Activated CD4-positive, alpha-beta T cell treated with anti-CD3 and anti-CD28 coated beads for 1 hour (primary cell): ENCODE data around the gene RPUSD1.

ENCODE experiments used
- DNase-seq: peaks from one replicate; pipeline ENCODE4 v3.0.0-alpha.2; 2020

RPUSD1 gene

DNA sequence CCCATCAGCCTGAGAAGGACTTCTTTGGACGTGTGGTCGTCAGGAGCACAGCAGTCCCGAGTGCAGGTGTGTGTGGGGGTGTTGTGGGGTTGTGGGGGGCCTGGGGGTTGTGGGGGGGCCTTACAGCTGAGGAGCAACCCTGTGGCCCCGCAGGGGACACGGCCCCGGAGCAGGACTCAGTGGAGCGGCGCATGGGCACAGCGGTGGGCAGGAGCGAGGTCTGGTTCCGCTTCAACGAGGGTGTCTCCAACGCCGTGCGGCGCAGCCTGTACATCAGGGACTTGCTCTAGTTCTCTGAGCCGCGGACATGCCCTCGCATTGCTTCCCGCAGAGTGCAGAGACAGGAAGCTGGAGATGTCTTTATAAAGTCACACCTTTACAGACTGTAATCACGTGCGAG lies 9.5 kb upstream of the RPUSD1 start:
- no peak for DNase-seq

GRCh38 chr16:797120-797420 lies 8.9 kb upstream of the RPUSD1 start:
- no peak for DNase-seq

DNA sequence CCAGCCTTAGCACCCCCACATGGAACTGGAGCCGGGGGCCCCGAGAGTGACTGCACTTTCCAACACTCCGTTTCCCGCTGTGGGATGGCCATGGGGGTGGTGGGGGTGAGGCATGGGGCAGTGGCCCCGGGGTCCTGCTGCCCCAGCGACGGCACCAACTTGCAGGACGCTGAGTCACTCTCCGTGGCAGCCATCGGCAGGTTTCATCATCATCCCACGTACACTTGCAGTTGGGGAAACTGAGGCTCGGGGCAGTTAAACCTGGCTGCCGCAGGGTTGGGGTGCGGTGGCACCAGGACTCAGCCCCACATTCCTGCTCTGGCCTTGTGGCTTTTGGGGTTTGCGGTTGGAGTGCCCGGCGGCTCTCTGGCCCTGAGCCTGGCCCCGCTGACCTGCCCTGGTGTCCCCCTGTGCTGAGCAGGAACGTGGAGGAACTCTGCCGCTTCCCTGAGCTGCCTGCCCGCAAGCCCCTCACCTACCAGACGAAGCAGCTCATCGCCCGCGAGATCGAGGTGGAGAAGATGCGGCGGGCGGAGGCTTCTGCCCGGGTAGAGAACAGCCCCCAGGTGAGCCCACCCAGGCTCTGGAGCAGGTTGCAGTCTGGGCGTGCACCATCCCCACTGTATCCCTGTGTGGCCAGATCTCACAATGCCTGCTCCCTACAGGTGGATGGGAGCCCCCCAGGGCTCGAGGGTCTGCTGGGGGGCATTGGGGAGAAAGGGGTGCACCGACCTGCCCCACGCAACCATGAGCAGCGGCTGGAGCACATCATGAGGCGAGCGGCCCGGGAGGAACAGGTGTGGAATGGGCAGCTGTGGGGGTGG lies 8.3 kb upstream of the RPUSD1 start:
- DNase-seq, result no peak

GRCh38 chr16:795580-796229 lies 7.5 kb upstream of the RPUSD1 start:
- no peak for DNase-seq

GRCh38 chr16:794853-795466 lies 6.8 kb upstream of the RPUSD1 start:
- no peak for DNase-seq

DNA sequence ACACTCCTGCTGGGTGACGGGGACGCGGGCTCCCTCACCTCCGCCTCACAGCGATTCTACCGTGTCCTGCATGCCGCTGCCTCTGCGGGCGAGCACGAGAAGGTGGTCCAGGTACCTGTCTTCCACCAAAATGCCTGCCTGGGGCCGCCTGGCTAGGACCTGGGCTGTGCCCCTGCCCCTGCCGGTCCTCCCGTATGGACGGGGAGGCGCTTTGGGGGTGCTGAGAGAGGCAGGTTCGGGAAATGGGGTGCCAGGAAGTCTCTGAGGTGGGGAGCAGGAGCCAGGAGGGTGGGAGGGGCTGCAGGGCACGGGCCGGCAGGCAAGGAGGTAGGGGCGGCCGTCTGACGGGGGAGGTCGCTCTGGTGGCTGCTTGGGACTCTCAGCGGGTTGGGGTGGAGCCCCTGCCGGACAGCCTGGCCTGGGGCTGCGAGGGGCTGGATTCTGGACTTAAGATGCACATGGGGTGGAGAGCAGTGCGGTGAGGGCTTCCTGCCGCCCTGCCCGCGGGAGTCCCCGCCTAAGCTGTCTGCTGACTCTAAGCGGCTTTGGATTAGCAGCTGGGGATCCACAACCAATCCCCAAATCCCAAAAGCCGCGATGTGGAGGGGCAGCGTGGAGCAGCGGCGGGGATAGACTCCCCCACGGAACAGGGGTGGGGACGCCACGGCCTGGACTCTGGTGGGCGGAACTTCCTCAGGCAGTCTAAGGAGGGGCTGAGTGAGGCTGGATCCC lies 6.1 kb upstream of the RPUSD1 start:
- no peak for DNase-seq

DNA sequence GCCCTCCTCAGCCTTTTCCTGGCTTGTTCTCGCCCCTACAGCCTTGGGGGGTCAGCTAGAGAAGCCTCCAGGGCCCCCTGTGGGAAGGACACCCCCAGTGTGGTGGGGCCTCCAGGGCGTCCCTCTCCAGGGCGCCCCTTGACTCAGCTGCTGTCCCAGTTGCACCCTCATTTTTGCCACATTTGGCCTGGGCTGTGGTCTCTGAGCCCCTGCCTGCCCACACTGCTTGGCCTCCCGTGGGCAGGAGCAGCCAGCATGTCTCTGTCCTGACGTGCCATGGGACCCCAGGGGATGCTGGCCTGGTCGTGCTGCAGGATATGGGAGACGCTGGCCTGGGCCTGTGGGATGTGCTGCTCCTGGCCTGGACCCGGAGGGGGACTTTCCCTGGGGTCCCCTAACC lies 5.2 kb upstream of the RPUSD1 start:
- no peak for DNase-seq

GRCh38 chr16:792221-792995 lies 4.2 kb upstream of the RPUSD1 start:
- DNase-seq, result no peak

GRCh38 chr16:791131-791530 lies 3.0 kb upstream of the RPUSD1 start:
- no peak for DNase-seq

GRCh38 chr16:790086-790485 lies 1.9 kb upstream of the RPUSD1 start:
- DNase-seq, result no peak

DNA sequence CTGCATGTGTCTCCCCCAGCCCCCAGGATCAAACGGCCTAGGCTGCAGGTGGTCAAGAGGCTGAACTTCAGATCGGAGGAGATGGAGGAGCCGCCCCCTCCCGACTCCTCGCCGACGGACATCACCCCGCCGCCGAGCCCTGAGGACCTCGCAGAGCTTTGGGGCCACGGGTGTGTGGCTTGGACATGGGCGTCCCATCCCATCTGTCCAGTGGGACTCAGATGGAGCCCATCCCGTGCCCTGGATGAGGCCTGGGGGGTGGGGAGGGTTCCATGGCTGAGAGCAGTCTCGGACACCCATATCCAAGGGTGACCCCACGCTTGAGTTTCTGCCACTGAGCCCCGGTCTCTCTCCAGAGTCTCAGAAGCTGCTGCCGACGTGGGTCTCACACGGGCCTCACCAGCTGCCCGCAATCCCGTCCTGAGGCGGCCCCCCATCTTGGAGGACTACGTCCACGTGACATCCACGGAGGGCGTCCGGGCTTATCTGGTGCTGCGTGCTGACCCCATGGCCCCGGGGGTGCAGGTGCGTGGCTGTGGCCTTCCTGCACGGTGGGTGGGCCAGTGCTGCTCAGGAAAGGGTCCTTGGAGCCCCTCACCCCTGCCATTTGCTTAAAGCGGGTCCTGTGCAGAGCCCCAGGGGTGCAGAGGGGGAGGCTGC lies 1.1 kb upstream of the RPUSD1 start:
- no peak for DNase-seq

DNA sequence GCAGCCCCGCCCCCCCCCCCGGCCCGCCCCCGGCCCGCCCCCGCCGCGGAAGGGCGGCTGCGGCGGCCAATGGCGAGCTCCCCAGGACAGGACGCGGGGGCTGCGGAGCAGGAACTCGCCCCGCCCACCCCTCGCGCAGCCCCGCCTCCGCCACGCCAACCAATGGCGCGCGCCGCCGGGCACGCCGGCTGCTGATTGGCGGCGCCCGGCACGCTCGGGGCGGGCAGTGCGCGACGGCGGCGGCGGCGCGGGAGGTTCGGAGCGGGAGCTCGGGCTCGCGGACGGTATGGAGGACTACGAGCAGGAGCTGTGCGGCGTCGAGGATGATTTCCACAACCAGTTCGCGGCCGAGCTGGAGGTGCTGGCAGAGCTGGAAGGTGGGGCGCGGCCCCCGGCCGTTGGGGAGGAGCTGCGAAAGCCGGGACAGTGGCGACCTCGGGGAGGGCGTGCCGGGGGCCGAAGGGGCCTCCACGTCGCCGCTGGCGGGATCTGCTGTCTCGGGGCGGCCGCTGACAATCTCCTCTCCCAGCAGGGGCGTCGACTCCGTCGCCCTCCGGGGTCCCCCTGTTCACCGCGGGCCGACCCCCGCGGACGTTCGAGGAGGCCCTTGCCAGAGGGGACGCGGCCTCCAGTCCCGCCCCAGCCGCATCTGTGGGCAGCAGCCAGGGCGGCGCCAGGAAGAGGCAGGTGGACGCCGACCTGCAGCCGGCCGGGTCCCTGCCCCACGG lies 382 bp upstream of the RPUSD1 start, which contains the start of gene CHTF18:
Gene CHTF18 (plus strand): TSS at position 222 of the 728 bp plus-strand sequence. CDS start 65 bp downstream, at position 287.
- peak; percentile 91 for DNase-seq

- no peak for DNase-seq
These were observed 737 bp downstream of the RPUSD1 start for GRCh38 chr16:787321-787966.

DNA sequence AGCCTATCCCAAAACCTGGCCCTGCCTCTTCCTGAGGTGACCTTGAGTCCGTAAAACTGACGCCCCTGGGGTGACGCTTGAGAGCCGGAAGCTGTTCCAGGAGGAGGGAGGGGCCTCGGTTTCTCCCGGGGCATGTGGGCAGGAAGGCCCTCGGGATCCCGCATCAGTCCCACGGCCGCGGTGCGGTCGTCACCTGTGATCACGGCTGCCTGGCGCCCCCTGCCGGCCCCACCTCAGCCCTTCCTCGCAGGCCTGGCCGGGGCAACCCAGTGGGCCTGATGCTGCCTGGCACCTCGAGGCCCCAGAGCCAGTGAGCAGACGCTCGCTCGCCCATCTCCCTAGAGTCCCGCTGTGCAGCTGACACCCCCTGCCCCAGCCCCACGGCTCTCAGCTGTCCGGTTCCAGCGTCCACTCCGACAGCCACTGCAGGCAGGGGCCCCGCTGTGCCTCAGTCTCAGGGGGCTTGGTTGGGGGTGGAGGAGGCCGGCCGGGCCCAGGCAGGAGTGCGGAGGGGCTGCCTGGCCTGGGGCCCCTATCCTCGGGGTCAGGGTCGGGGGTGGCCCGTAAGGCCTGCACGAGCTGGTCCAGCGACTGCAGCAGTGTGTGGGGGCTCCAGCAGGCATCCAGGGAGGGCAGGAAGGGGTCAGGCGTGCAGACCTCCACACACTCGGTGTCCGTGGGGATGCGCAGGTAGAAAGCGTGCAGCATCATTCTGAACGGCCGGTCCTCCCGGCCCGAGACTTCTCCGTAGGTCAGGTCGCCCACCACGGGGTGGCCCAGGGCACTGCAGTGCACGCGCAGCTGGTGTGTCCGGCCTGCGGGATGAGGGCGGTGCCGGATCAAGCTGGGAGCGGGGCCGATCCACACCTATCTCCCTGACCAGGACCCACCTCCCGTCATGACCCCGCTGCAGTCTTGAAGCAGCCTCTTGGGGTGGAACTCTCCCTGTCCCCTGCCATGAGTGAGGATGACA lies 2.3 kb downstream of the RPUSD1 start:
- DNase-seq, result peak; percentile 57

DNA sequence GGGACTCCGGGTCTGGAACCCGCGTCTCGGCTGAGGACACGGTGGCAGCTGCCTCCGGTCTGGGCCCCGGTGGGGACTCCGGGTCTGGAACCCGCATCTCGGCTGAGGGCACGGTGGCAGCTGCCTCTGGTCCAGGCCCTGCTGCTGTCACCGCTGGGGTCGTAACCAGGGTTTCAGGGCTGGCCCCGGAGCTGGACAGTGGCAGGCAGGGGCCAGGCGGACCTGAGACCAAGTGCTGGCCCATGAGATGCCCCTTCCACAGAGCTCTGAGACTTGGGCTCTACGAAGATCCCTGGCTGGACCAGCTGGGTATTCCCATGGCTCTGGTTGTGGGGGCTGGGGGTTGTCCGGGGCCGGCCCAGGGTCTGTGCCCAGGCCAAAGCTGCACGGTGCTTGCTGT lies 3.8 kb downstream of the RPUSD1 start:
- DNase-seq, result no peak

DNA sequence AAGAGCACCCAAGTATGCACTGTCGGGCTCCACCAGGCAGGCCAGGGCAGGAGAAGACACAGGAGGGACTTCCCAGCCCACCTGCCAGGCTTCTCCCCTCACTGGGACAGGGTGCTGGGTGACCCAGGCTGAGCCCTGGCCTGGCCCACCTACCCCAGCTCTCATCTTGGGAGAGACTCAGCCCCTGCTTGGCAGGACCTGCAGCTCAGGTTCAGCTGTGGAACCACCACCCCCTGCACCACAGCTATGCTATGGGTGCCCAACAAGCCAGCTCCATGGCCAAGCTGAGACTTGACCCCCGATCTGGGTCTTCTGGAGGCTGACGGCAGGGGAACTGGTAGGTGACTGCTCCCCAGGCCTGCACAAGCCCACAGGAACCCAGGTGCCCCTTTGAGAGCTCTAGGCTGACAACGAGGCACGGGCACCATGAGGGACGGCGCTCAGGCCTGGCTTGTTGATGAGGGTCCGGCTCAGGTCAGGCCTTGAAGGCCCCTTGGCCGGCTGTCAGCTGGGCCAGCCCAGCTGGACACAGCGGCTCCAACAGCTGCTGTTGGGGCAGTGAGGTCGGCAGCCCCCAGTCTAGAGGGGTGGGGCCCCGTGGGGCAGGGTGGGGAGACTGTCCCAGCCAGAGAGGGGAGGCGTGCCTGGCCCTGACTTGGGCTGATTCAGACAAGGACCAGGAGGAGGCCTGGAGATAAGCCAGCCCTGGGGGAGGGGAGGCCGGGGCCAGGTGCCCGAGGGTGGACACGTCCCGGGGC lies 4.6 kb downstream of the RPUSD1 start:
- DNase-seq, result no peak

DNA sequence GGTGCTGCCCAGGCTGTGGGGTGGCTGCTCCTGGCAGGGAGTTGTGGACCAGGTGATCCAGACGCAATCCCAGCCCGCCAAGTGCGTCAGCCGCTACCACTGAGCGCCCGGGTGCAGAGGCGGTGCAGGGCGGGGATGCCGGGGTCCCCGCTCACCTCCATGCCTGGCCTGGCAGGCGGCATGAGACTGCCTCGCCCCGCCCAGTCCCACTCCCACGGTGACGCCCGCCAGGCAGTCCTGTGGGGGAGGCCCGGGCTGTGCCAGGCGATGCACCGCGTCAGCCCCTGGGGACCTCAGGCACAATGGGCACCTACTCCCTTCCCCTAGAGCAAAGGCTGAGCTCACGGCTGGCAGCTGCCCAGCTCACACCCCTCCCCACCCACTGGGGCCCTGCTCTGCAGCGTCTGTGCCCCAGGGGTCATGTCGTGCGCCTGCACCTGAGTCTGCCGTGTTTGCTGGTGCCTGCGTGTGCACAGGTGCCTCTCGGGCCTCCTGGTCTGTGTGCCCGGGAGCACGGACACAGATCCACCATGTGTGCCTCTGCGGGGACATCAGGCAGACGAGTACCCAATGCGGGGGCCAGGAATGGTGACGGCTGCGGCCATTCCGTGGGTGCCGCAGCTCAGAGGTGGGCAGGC lies 5.3 kb downstream of the RPUSD1 start:
- DNase-seq, result no peak

GRCh38 chr16:782258-782657 lies 5.9 kb downstream of the RPUSD1 start:
- no peak for DNase-seq
